Nephron progenitor cell (in vitro differentiated cells): ENCODE results near the gene ATP1A2.

Experiments
- DNase-seq: peaks from one replicate; pipeline ENCODE4 v3.0.0; 2021
- H3K27ac Mint-ChIP-seq: 2 replicates; pipeline ENCODE4 v1.8.0; 2021; ENCODE audit warnings: mild to moderate bottlenecking, moderate library complexity, mixed read lengths
- H3K27me3 Mint-ChIP-seq: 2 replicates; pipeline ENCODE4 v1.8.0; 2021; ENCODE audit warnings: mild to moderate bottlenecking, low read depth, mixed read lengths; ENCODE audit not compliant: poor library complexity
- H3K36me3 Mint-ChIP-seq: 2 replicates; pipeline ENCODE4 v1.8.0; 2021; ENCODE audit warnings: low read depth, mixed read lengths
- H3K4me1 Mint-ChIP-seq: 2 replicates; pipeline ENCODE4 v1.8.0; 2021; ENCODE audit warnings: mixed read lengths
- H3K4me3 Mint-ChIP-seq: 2 replicates; pipeline ENCODE4 v1.8.0; 2021; ENCODE audit warnings: mild to moderate bottlenecking, moderate library complexity, mixed read lengths
- H3K9me3 Mint-ChIP-seq: 2 replicates; pipeline ENCODE4 v1.8.0; 2021; ENCODE audit warnings: mild to moderate bottlenecking, moderate library complexity, mixed read lengths
- CTCF ChIP-seq: fragments of 200-600 bp; sonication (generic); IDR thresholded peaks from 2 replicates; pipeline ENCODE4 v1.5.0; 2021; ENCODE audit warnings: antibody characterized with exemption

The ATP1A2 gene

DNA sequence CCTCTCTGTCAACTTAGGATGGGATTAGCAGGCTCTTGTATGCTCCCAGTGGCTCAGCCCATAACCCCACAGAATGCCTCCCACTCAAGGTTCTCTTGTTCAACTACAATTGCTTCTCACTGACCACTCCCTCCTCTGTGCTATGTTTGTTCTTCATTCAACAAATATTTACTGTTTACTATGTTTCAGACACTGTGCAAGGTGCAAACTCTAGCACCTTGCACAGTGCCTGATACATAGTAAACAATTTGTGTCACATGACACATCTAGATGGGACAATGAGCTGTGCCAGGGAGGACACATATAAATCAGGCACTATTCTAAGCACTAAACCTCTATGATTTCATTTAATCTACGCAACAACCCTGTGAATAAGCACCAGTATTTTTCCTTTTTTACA lies 15.4 kb downstream of the ATP1A2 start:
- DNase-seq = no peak
- Mint-ChIP-seq H3K9me3 (no peaks in the 10 kb centered on the region), H3K36me3 (peaks cover 38% of the 10 kb centered on the region), H3K27me3 (peaks cover 6% of the 10 kb centered on the region), H3K4me3 (no peak overlapping the region), H3K27ac (peak overlapping the region; percentile 12), H3K4me1 (peaks cover 12% of the 10 kb centered on the region)
- TF ChIP-seq CTCF = no peak

DNA sequence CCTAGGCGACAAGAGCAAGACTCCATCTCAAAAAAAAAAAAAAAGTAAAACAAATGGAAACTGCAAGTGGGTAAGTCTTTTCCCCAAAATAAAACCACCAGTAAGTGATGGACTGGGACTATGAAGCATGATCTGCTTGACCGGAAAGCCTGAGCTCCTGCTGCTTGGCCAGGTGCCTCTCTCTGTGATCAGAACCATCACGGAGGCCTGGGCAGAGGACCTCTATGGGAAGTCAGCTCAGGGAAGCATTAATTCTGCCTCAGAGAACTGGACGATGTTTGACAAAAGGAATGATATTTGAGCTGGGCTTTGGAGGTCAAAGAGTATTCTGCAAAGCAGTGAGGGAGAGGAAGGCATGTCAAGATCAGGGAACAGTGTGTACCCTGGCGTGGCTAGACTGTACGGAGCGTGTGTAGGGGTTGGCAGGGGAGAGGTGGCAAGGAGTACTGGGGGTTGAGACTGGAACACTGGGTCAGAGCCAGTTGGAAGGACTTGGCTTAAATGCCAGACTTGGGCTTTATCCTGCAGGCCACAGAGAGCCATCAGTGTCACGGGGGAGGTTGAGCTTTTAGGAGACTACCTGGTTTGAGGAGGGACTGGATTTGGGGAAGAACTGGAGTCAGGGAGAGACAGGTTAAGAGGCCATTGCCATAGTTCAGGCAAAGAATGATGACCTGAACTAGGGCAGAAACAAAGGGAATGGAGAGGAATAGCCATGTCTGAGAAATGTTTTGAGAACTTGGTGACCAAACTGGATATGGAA lies 16.4 kb downstream of the ATP1A2 start:
- no peak overlapping the region for H3K4me3 Mint-ChIP-seq
- H3K9me3 Mint-ChIP-seq = no peaks in the 10 kb centered on the region
- DNase-seq = no peak
- H3K36me3 Mint-ChIP-seq = peaks cover 44% of the 10 kb centered on the region
- H3K27ac Mint-ChIP-seq = no peak overlapping the region
- peaks cover 6% of the 10 kb centered on the region for H3K27me3 Mint-ChIP-seq
- peaks cover 12% of the 10 kb centered on the region for H3K4me1 Mint-ChIP-seq
- no peak for TF ChIP-seq CTCF

DNA sequence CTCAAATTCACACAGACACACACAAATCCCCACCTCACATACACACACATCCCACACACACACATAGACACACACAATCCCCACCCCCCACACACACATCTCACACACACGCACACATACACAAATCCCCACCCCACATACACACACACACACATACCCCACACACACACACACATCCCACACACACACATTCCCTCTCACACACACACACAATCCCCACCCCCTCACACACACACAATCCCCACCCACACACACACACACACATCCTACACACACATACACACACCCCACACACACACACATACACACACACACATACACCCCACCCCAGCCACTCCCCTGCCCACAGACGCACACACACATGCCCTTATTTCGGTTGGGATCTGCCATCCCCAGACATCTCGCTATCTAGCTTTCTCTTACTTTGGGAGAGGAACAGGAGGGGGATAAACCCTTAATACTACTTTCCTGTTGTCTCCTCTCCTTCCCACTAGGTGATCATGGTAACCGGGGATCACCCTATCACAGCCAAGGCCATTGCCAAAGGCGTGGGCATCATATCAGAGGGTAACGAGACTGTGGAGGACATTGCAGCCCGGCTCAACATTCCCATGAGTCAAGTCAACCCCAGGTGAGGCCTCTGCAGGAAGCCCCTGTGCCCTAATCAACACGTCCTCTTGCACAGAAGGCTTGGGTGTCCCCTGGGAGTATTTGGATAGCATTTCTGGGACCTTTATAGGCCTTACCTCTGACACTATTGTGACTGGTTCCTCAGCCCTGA lies 18.6 kb downstream of the ATP1A2 start:
- H3K36me3 Mint-ChIP-seq = peaks cover 37% of the 10 kb centered on the region
- no peaks in the 10 kb centered on the region for H3K9me3 Mint-ChIP-seq
- no peak overlapping the region for H3K4me3 Mint-ChIP-seq
- peaks cover 10% of the 10 kb centered on the region for H3K27me3 Mint-ChIP-seq
- peaks cover 11% of the 10 kb centered on the region for H3K4me1 Mint-ChIP-seq
- no peak for TF ChIP-seq CTCF
- no peak overlapping the region for H3K27ac Mint-ChIP-seq
- no peak for DNase-seq

DNA sequence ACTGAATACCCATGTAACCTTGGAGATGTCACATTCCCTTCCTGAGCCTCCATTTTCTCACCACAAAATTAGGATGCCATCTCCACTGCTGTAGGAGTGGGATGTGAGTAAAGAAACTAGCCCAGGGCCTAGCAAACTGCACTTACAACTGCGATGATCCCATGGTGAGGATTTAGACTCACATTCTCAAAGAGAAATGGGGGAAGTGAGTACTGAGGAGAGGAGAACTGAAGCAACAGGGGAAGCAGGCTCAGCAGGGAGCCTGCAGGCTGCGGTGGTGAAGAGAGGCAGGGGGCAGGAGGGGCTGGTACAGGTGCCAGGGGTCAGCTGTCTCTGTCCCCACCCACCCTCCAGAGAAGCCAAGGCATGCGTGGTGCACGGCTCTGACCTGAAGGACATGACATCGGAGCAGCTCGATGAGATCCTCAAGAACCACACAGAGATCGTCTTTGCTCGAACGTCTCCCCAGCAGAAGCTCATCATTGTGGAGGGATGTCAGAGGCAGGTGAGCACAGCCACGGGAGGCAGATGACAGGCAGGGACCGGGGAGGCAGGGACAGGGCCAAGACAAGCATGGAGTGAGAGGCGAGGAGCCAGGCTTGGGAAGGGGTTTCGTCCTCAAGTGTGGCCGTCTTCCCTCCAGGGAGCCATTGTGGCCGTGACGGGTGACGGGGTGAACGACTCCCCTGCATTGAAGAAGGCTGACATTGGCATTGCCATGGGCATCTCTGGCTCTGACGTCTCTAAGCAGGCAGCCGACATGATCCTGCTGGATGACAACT lies 19.4 kb downstream of the ATP1A2 start:
- H3K4me3 Mint-ChIP-seq = no peak overlapping the region
- H3K27ac Mint-ChIP-seq = no peak overlapping the region
- H3K4me1 Mint-ChIP-seq = peaks cover 8% of the 10 kb centered on the region

More for the DNA sequence above, 19.4 kb downstream of the ATP1A2 start:
- H3K27me3 Mint-ChIP-seq = peaks cover 10% of the 10 kb centered on the region
- no peak for TF ChIP-seq CTCF
- DNase-seq = no peak
- no peaks in the 10 kb centered on the region for H3K9me3 Mint-ChIP-seq
- peaks cover 37% of the 10 kb centered on the region for H3K36me3 Mint-ChIP-seq
